Stimulated activated CD4-positive, alpha-beta T cell treated with anti-CD3 and anti-CD28 coated beads, Interleukin-1b, Interleukin-23, amount 100 ng/mL, for 1 hour (primary cell): ENCODE measurements around the gene SLC22A3.
"Not testable (repeated sequence)": the region's sequence is repeated elsewhere in the genome, so short reads cannot be mapped to it uniquely, and the experiment has no call there.

Source experiments
- DNase-seq, 2 donors: peaks; one replicate each; pipeline ENCODE4 v3.0.0-alpha.2; 2020; ENCODE audit warnings: low read depth in 2 of 2

The SLC22A3 gene

GRCh38 chr6:160445130-160445529 is 97.0 kb downstream of the SLC22A3 start:
- no peak for DNase-seq

GRCh38 chr6:160447350-160447749 is 99.2 kb downstream of the SLC22A3 start:
- no peak for DNase-seq

GRCh38 chr6:160449787-160450186 is 101.6 kb downstream of the SLC22A3 start:
- not testable (repeated sequence) for DNase-seq

GRCh38 chr6:160450849-160451248 is 102.7 kb downstream of the SLC22A3 start:
- no peak for DNase-seq

DNA sequence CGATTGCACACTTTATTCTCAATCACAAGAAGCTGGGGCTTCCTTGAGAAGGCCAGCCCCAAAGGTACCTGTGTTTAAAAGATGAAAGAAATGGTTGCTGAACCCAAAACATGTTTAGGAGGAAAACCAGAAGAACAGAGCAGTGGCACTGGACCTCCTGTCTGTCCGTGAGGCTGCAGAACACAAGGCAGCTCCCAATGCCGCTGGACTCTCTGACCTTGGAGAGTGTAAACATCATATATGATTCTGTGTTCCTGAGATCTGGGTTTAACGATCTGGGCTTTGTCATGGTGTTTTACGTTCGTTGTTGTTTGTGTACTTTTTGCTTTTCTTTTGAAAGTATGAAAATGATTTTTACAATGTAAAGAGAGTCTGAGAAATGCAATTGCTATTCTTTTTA is 106.1 kb downstream of the SLC22A3 start:
- no peak for DNase-seq

- DNase-seq = no peak
These were observed 106.9 kb downstream of the SLC22A3 start for GRCh38 chr6:160455081-160455480.

- peak; percentile 26 to 43 for DNase-seq
These were observed 107.5 kb downstream of the SLC22A3 start for GRCh38 chr6:160455541-160456213.

DNA sequence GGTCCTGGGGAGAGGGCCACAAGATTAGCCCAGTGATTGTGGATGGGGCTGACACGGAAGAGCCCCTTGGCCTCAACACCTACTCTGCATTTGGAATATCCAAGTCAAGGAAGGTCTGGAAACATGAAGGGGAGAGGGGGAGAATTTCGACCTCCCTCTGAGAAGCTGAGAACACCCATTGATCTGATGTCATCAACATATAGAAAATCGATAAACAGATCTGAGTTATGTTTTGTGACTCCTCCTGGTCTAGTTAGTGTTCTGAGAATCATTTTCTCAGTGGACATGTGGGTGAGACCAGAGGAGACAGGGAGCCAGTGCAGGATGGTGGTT is 108.0 kb downstream of the SLC22A3 start:
- DNase-seq = no peak

- no peak for DNase-seq
These were observed 109.6 kb downstream of the SLC22A3 start for GRCh38 chr6:160457823-160458222.

- DNase-seq = no peak
These were observed 113.5 kb downstream of the SLC22A3 start for GRCh38 chr6:160461641-160462040.

- no peak for DNase-seq
These were observed 113.9 kb downstream of the SLC22A3 start for GRCh38 chr6:160462116-160462515.

- no peak for DNase-seq
These were observed 114.5 kb downstream of the SLC22A3 start for GRCh38 chr6:160462551-160463109.

GRCh38 chr6:160464744-160465143 is 116.6 kb downstream of the SLC22A3 start:
- no peak for DNase-seq

DNA sequence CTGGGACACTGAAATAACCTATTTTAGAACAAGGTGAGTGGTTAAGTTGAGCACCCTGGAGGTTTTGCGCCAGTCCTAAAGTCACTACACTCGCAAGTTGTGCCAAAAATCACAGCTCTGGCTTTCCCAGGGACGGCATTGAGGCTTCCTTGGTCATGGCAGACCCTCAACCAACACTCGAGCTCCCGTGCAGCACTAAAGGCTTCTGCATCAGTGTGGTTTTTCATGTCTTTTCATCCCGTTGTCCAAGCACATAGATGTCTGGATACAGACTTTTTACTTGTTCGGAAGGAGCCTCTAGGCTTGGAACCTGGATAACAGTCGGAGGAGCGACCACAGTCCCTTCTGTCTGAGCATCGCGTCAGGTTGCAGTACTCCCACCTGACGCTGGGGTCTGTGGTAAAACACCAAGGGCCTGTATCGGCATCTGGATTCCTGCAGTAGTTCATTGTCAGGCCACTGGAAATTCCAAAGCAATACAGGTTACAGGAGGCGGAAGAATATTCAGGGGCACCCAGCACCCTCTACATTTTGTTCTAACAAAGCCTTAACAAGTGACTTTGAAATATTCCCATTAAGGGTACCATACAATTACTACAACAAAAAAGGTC is 119.2 kb downstream of the SLC22A3 start:
- DNase-seq = not testable (repeated sequence)

- no peak for DNase-seq
These were observed 121.0 kb downstream of the SLC22A3 start for GRCh38 chr6:160469153-160469552.

DNA sequence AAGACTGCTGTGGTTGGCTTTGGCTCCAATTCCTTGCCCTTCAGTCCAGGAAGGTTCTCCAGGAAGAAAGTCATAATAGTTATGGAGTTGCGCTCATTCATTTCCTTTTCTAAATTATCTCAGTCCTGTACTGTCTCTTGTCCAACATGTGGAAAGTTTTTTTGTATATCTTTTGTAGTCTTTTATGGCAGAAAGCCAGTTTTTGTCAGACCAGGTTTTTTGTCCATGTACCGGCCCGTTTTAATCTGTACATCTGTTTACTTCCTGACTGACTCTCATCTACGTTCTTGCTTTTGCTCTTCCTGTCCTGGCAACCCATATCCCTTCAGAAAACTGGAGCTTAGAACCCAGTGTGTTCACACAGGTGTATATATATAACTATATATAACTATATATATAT is 127.9 kb downstream of the SLC22A3 start:
- DNase-seq = not testable (repeated sequence)

DNA sequence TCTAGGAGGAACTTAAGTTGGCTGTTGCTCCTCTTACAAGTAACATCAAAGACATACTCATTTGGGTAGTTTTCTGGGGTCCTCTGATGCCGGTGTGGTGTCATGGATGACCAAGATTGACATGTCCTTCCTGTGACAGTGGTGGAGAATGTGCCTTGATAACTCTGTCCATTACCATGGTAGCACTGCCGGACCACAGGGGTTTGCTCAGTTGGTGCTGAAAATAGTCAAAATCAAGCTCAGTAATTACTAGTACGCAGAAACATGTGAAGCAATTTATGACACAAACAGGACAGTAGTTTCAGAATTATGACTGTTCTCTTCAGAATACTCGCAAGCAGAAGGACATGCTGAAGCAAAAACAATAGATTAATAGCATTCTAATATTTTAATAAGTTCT is 128.9 kb downstream of the SLC22A3 start:
- DNase-seq = not testable (repeated sequence)

GRCh38 chr6:160477901-160478300 is 129.7 kb downstream of the SLC22A3 start:
- no peak for DNase-seq

DNA sequence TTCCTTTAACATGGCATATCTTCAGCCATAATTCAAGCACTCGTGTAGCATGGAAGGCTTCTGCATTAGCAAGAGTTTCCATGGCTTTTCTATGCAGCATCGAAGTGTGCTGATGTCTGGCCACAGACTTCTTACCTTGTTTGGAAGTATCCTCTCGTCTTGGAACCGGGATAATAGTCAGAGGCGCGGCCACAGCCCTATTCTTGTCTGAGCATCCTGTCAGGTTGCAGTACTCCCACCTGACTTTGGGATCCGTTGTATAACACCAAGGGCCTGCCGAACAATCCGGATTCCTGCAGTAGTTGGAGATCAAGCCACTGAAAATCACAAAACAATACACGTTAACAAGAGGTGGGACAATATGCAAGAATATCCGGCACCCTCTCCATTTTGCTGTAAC is 138.9 kb downstream of the SLC22A3 start:
- DNase-seq = no peak

DNA sequence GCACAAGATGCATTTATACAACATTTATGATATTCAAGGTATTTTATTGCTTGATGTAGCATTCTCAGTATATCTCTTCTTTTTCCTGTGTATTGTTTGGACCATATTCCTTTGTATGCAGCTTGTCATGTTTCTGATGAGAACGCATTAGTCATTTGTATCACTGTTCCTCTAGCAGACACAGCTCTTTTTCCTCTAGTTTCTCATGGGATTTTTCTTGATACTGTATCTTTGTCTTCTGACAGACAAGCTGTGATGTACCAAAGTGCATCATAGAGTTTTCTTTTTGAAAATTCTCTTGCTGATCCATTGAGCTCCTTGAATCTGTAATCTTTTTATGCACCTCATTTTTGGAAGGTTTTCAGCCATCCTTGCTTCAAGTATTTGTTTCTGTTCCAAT is 140.9 kb downstream of the SLC22A3 start:
- DNase-seq = no peak

DNA sequence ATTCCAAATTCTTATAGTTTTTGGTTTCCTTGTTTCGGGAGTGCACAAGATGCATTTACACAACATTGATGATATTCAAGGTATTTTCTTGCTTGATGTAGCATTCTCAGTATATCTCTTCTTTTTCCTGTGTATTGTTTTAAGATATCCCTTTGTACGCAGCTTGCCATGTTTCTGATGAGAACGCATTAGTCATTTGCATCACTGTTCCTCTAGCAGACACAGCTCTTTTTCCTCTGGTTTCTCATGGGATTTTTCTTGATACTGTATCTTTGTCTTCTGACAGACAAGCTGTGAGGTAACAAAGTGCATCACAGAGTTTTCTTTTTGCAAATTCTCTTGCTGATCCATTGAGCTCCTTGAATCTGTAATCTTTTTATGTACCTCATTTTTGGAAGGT is 146.4 kb downstream of the SLC22A3 start:
- no peak for DNase-seq

DNA sequence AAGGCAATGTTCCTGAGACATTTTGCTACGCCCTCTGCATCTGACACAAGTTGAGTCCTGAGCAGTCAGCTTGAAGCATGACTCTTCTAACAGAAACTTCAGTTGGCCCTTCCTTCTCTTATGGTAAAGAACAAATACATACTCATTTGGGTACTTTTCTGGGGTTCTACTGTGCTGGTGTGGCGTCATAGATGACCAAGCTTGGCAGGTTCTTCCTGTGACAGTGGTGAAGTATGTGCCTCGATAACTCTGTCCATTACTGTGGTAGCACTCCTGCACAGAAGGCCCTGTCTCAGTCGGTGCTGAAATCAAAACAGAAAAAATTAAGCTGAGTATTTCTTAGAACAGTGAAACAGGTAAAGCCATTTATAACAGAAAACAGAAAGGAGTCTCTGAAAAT is 152.5 kb downstream of the SLC22A3 start:
- no peak for DNase-seq
